ENCODE data around the gene C1orf56.
"Not testable (repeated sequence)": the region's sequence is repeated elsewhere in the genome, so short reads cannot be mapped to it uniquely, and the experiment has no call there.

C1orf56 gene

DNA sequence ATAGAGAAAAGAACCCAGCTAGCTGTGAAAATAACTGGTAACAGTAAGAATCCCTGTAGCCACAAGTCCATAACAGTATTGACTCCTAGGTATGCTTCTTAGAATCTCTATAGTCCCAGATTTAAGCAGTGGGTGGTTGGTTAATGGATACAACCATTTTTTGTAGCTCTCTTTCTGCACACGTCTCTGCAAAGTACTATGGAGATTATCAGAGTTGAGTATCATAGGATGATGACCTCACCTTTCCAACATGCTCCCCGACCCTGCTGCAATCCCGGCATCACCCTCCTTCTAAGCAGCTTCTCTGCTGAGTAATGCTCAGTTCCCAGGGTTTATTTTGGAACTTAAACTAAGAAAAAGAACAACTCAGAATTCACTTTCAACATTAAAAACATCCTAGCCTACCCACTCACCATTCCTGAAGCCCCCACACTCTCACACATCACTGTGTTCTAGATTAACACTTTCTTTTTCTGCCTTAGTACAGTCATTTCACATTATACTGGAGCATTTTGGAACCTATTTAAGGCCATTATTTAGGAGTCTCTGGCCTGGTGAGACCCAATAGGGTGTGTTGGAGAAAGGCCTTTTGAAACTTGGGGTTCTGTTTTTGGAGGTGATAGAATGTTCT, 15.3 kb downstream of the C1orf56 start:
- DNase-seq (ENCODE audit: low spot score) = peak; percentile 42

DNA sequence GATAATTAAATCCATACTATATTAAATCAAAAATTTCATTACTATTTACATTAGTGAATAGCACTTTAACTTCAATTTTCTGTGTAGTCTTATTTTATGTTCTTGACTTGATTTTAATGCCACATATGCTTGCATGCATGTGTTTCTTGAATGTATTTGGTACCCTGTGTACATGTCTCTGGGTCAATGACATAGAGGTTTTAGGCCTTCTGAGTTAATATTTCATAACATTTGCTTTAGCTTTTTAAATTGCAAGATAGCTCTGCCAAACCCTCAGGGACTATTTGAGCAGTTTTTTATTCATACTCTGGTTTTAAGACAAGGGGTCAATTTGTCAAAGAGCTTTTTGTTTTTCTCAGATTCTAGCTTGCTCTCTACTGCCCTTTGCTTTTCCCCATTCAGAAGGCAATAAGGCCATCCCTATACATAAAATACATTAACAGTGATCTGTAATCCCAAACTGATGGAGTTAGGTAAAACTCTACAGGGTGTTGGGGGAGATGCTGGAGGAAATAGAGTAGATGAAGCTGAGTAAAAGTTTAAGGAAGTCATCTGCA, 17.6 kb downstream of the C1orf56 start:
- DNase-seq (ENCODE audit: low spot score) = no peak

DNA sequence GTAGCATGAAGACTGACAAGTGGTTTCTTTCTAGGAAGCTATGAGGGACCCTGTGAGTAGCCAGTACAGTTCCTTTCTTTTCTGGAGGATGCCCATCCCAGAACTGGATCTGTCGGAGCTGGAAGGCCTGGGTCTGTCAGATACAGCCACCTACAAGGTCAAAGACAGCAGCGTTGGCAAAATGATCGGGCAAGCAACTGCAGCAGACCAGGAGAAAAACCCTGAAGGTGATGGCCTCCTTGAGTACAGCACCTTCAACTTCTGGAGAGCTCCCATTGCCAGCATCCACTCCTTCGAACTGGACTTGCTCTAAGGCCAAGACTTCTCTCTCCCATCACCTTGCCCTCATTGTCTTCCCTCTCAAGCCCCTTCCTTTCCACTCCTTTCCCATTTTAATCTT, 19.6 kb downstream of the C1orf56 start:
- DNase-seq (ENCODE audit: low spot score) = no peak

DNA sequence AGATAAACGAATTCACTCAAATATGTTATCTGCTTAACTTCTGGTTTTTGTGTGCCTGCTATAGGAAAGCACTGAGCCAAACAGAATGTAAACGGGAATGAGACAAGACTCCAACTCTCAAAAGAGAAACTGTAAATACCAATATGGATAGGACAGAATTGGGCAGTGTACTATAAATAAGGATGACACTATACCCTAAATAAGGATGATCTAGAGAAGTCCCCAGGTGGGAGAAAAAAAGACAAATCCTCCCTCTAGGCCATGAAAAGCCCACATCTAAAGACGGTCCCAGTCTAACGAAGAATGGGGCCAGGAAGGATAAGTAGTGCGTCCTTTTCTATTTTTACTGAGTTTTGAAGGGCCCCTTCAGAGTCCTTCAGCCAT, 21.5 kb downstream of the C1orf56 start:
- DNase-seq (ENCODE audit: low spot score) = no peak

DNA sequence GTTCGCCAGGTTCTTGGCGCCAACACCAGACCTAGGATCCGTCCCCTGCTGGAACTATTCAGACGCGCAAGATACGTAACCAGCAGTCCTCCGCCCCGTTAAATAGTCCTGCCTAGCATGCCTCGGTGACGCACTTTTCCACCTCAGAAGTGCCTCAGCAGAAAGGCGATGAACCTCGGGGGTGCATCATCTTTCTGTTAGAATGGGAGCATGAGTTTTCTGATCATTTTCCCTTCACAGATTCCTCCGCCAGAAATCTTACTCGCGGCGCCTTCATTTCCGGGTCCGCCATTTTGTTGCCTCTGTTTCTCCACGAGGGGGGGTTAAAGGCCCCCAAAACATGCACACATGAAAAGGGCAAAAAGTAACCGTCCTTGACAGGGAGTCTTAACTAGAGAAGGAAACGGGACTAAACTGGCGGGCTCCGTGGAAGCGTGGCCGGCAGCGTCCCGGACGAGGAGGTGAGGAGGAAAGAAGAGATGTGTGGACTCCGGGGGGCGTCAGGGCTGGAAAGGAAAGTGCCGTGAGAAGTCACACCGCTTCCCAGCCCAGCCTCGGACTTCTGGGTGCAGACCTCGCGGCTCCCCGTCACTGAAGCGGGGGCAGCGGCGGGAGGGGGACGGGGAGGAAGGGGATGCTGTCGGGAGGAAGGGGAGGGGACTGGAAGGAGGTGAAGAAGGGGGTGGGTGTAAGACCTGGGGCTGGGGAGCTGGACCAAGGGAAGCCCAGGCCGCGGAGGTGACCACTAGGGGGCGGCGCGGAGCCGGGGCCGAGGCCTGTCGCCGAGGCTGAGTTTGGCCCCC, 23.1 kb downstream of the C1orf56 start, which contains the start of gene GABPB2:
GABPB2 (plus strand) TSS at position 288 of the 803 bp plus-strand sequence. CDS start 17,429 bp downstream, outside the sequence.
- peak; percentile 94 for DNase-seq (ENCODE audit: low spot score)

DNA sequence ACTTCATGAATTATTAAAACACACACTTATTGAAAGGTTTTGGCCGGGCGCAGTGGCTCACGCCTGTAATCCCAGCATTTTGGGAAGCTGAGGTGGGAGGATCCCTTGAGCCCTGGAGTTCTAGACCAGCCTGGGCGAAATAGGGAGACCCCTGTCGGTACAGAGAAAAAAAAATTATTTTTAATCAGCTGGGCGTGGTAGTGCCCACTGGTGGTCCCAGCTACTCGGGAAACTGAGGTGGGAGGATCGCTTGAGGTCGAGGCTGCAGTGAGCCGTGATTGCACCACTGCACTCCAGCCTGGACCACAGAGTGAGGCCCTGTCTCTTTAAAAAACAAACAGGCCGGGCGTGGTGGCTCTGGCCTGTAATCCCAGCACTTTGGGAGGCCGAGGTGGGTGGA, 24.7 kb downstream of the C1orf56 start:
- no peak for DNase-seq (ENCODE audit: low spot score)

DNA sequence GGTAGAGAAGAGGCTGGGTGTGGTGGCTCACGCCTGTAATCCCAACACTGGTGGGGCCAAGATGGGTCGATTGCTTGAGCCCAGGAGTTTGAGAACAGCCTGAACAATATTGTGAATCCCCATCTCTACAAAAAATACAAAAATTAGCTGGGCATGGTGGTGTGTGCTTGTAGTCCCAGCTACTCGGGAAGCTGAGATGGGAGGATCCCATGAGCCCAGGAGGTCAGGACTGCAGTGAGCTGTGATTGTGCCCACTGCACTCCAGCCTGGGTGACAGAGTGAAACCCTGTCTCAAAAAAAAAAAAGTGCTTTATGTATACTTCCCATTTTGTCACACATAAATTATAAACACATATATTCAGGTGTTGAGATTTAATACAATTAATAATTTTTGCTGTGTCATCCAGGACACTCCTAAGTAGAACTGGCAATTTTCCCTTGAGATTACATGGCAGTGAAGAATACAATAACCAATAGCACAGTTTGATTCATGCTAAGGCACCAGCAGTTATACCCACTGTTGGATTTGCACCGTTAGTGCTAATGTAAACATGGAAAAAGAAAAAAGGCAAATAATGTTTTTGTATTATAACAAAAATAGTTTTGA, 38.5 kb downstream of the C1orf56 start:
- no peak for DNase-seq (ENCODE audit: low spot score)

DNA sequence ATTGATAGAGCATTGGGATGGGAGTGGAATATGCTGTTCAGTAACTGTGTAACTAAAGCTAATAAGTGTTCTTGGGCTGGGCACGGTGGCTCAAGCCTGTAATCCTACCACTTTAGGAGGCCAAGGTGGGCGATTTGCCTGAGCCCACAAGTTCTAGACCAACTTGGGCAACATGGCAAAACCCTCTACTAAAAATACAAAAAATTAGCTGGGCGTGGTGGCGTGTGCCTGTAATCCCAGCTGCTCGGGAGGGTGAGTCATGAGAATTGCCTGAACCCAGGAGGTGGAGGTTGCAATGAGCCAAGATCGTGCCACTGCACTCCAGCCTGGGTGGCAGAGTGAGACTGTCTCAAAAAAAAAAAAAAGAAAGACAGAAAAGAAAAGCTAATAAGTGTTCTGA, 49.9 kb downstream of the C1orf56 start:
- not testable (repeated sequence) for DNase-seq (ENCODE audit: low spot score)

DNA sequence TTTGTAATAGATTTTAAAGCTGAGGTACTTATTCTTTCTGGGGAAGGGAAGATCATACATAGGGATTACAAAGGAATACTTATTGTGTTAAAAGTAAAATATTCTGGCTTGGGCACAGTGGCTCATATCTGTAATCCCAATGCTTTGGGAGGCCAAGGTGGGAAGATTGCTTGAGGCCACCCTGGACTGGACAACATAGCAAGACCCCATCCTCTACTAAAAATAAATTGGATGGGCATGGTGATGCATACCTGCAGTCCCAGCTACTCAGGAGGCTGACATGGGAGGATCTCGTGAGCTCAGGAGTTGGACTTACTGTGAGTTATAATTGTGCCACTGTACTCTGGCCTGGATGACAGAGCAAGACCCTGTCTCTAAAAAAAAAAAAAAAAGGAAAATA, 50.6 kb downstream of the C1orf56 start:
- no peak for DNase-seq (ENCODE audit: low spot score)
